ENCODE measurements around the gene FCMR. TPM values are rescaled to one million over a fixed set of nuclear protein-coding genes. Genes with fewer than 3 reads are reported as not detected.
A peak's percentile ranks its signal among the peaks of the same experiment; 100 is the strongest.

Gene FCMR
- total and polyA plus RNA-seq, 2 donors (not counting 1 experiment from before 2014, with no cell fraction given) = 711 to 931 TPM

GRCh38 chr1:206898089-206898914 lies 23.4 kb downstream of the FCMR start:
- 86% methylated on average over 9 of the region's 11 CpGs for WGBS (ENCODE audit: insufficient coverage)
- H3K27ac Mint-ChIP-seq = peak overlapping the region; percentile 69
- peaks cover 0 to 11% of the 10 kb centered on the region in 2 experiments for H3K36me3 ChIP-seq (replicated peaks in 1 of 2; ENCODE audit: control extremely low read depth in 1 of 2, control insufficient read depth in 1 of 2, extremely low read depth in 1 of 2, insufficient read depth in 2 of 2, low read length in 1 of 2)
- H3K9ac ChIP-seq (ENCODE audit: low read length) = no peak overlapping the region
- H3K27me3 ChIP-seq (replicated peaks in 1 of 4; ENCODE audit: control extremely low read depth in 1 of 4, control insufficient read depth in 3 of 4, insufficient read depth in 4 of 4, low read length in 3 of 4) = no peaks in the 10 kb centered on the region
- no peaks in the 10 kb centered on the region for H3K9me3 Mint-ChIP-seq (ENCODE audit: insufficient read depth)
- H3K9me3 ChIP-seq (ENCODE audit: control extremely low read depth in 1 of 3, control insufficient read depth in 2 of 3, insufficient read depth in 1 of 3, low read length in 2 of 3) = no peaks in the 10 kb centered on the region
- no peak overlapping the region for H3K4me2 ChIP-seq (replicated peaks; ENCODE audit: low read depth, low read length, poor library complexity, severe bottlenecking)
- H4K20me1 ChIP-seq (ENCODE audit: control insufficient read depth, insufficient read depth, low read length, poor library complexity, severe bottlenecking) = peaks cover 23% of the 10 kb centered on the region
- H3K79me2 ChIP-seq (ENCODE audit: control insufficient read depth, insufficient read depth, low read length) = no peaks in the 10 kb centered on the region
- DNase-seq (no peak), ATAC-seq (ENCODE audit: low read depth) (no peak)
- peaks cover 0 to 5% of the 10 kb centered on the region in 2 donors for H3K4me1 ChIP-seq (ENCODE audit: control insufficient read depth in 2 of 2, insufficient read depth in 2 of 2, low read length in 2 of 2)
- H3K4me1 Mint-ChIP-seq = peaks cover 30% of the 10 kb centered on the region
- no peak overlapping the region for H3K4me3 ChIP-seq (ENCODE audit: control extremely low read depth in 1 of 5, extremely low read depth in 1 of 5, insufficient read depth in 1 of 5, low read depth in 2 of 5, low read length in 4 of 5)
- intact Hi-C loops (cut with micrococcal nuclease) = loop anchor here (5.0 kb wide), 1 partner anchor 34 kb away; no protein-coding TSS in a partner anchor
- no peaks in the 10 kb centered on the region for H3K27me3 Mint-ChIP-seq
- TF ChIP-seq, protein P1, sequence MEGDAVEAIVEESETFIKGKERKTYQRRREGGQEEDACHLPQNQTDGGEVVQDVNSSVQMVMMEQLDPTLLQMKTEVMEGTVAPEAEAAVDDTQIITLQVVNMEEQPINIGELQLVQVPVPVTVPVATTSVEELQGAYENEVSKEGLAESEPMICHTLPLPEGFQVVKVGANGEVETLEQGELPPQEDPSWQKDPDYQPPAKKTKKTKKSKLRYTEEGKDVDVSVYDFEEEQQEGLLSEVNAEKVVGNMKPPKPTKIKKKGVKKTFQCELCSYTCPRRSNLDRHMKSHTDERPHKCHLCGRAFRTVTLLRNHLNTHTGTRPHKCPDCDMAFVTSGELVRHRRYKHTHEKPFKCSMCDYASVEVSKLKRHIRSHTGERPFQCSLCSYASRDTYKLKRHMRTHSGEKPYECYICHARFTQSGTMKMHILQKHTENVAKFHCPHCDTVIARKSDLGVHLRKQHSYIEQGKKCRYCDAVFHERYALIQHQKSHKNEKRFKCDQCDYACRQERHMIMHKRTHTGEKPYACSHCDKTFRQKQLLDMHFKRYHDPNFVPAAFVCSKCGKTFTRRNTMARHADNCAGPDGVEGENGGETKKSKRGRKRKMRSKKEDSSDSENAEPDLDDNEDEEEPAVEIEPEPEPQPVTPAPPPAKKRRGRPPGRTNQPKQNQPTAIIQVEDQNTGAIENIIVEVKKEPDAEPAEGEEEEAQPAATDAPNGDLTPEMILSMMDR (IDR thresholded peaks at IDR 0.05) = no peak
- no peak for TF ChIP-seq EZH2 (IDR thresholded peaks at IDR 0.05; ENCODE audit: borderline replicate concordance, insufficient read depth, low read depth, low read length, poor library complexity, severe bottlenecking)
- no peak overlapping the region for H2AFZ ChIP-seq (ENCODE audit: insufficient read depth, low read depth, low read length, poor library complexity, severe bottlenecking)
- POLR2A ChIA-PET = no interaction called here
- no peak overlapping the region for H3K27ac ChIP-seq (ENCODE audit: low read length in 2 of 2)
- no peak overlapping the region for H3K4me3 Mint-ChIP-seq
- CTCF ChIA-PET = interaction anchor here (1.2 to 2.1 kb wide), 3 partner anchors 8 to 24 kb away, joined by 3 to 5 read pairs (median 3); partner anchors contain the start of gene FCMR

DNA sequence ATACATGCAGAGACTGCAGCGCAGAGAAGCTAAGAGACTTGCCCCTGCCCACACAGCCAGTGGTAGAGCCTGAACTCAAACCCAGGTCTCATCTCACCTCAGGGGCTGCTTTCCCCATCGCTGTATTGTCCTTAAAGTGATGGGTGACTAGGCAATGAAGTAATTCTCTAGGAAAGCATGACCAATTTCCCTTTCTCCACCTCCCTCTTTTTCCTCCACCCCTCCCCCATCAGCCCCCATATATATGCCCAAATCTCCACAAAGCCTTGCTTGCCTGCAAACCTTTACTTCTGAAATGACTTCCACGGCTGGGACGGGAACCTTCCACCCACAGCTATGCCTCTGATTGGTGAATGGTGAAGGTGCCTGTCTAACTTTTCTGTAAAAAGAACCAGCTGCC lies 24.6 kb downstream of the FCMR start, which contains the start of gene IL24:
IL24 (plus strand) TSS at position 269 of the 400 bp plus-strand sequence. CDS start 390 bp downstream, outside the sequence.
- no peak for DNase-seq
- H3K4me3 ChIP-seq (ENCODE audit: control extremely low read depth in 1 of 5, extremely low read depth in 1 of 5, insufficient read depth in 1 of 5, low read depth in 2 of 5, low read length in 4 of 5) = no peak within 1 kb of the TSS
- no peaks in the 10 kb centered on the region for H3K9me3 ChIP-seq (ENCODE audit: control extremely low read depth in 1 of 3, control insufficient read depth in 2 of 3, insufficient read depth in 1 of 3, low read length in 2 of 3)
- peaks cover 0 to 5% of the 10 kb centered on the region in 2 donors for H3K4me1 ChIP-seq (ENCODE audit: control insufficient read depth in 2 of 2, insufficient read depth in 2 of 2, low read length in 2 of 2)
- Mint-ChIP-seq H3K27me3 (no peaks in the 10 kb centered on the region), H3K9me3 (ENCODE audit: insufficient read depth) (no peaks in the 10 kb centered on the region), H3K27ac (peak within 1 kb of the TSS; percentile 41), H3K4me3 (no peak within 1 kb of the TSS), H3K4me1 (peaks cover 26% of the 10 kb centered on the region)
- no peak for TF ChIP-seq EZH2 (IDR thresholded peaks at IDR 0.05; ENCODE audit: borderline replicate concordance, insufficient read depth, low read depth, low read length, poor library complexity, severe bottlenecking)
- TF ChIP-seq, protein P1 (IDR thresholded peaks at IDR 0.05) = no peak
- no CpG with 5 or more reads among the region's 4 CpGs for WGBS (ENCODE audit: insufficient coverage)
- ChIA-PET CTCF (interaction anchor here (1.2 to 1.4 kb wide), 2 partner anchors 9 to 15 kb away, joined by 3 read pairs; no protein-coding TSS in a partner anchor), POLR2A (no interaction called here)
- H3K79me2 ChIP-seq (ENCODE audit: control insufficient read depth, insufficient read depth, low read length) = no peaks in the 10 kb centered on the region
- H3K27ac ChIP-seq (ENCODE audit: low read length in 2 of 2) = no peak within 1 kb of the TSS
- peaks cover 0 to 2% of the 10 kb centered on the region in 2 experiments for H3K36me3 ChIP-seq (replicated peaks in 1 of 2; ENCODE audit: control extremely low read depth in 1 of 2, control insufficient read depth in 1 of 2, extremely low read depth in 1 of 2, insufficient read depth in 2 of 2, low read length in 1 of 2)
- no peak within 1 kb of the TSS for H3K9ac ChIP-seq (ENCODE audit: low read length)
- no peak for ATAC-seq (ENCODE audit: low read depth)
- H2AFZ ChIP-seq (ENCODE audit: insufficient read depth, low read depth, low read length, poor library complexity, severe bottlenecking) = no peak within 1 kb of the TSS
- intact Hi-C loops (cut with micrococcal nuclease) = loop anchor here (5.0 kb wide), 1 partner anchor 35 kb away; no protein-coding TSS in a partner anchor
- no peak within 1 kb of the TSS for H3K4me2 ChIP-seq (replicated peaks; ENCODE audit: low read depth, low read length, poor library complexity, severe bottlenecking)
- peaks cover 14% of the 10 kb centered on the region for H4K20me1 ChIP-seq (ENCODE audit: control insufficient read depth, insufficient read depth, low read length, poor library complexity, severe bottlenecking)
- H3K27me3 ChIP-seq (replicated peaks in 1 of 4; ENCODE audit: control extremely low read depth in 1 of 4, control insufficient read depth in 3 of 4, insufficient read depth in 4 of 4, low read length in 3 of 4) = no peaks in the 10 kb centered on the region

All from B cell (primary cell).